Kasumi-1 (cell line): Measurements from ENCODE around the gene RHEBL1.

ENCODE experiments used
- DNase-seq, 2 experiments: peaks; one replicate each; lab custom pipeline; 2025; lab: John Stamatoyannopoulos, UW

Gene RHEBL1

GRCh38 chr12:49019443-49020324 lies 50.1 kb downstream of the RHEBL1 start:
- peak; percentile 89 for DNase-seq

GRCh38 chr12:49019120-49019430 lies 50.7 kb downstream of the RHEBL1 start:
- peak in 1 of 2 experiments; percentile 76 for DNase-seq

DNA sequence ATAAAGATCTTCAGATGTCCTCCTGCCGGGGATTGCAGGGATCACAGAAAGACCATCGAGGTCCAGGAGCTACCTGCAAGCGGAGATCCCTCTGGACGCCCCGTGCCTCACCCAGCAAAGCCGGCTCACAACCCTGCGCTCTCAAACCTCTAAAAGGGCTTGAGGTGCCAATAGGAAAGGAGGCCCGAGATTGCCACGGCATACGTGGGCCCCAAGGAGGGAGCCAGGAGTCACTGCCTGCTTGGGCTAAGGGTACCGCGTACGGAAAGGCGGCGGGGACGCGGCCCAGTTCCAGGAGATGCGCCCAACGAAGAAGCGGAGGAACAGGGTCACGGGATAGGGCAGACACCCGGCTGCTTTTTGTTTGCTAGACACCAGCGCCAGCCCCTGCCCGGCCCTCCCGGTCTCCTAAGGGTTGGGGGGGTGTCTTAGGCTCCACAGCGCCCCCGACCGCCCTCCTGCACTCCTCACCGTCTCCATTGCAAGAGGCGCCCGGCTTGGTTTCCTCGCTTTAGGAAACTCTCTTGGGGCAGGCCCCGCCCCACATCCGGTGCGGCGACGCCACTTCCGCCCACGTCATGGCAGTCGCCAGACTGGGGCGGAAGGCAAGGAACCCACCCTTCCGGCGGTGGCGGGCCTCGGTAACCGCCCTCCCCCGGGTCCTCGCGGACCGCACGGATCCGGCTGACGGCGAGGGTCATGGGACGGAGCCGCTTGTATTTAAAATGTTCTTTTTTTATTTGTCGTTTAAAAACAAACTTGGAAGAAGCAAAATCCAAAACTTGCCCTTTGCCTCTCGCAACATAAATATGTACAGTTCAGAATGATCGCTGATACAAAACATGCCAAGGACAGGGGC lies 51.3 kb downstream of the RHEBL1 start, which contains the start of gene PRKAG1:
Gene PRKAG1, minus strand, starts transcription at position 516 of the 859 bp plus-strand sequence. Its CDS starts 36 bp downstream, at position 480.
- DNase-seq, result peak; percentile 96 to 97

- DNase-seq, result peak; percentile 60 to 65
Measured at GRCh38 chr12:49017891-49018260, 51.9 kb downstream of the RHEBL1 start.

- no peak for DNase-seq
Measured at GRCh38 chr12:49015196-49015595, 54.6 kb downstream of the RHEBL1 start.
